NCI-H524 treated with DMSO at 0.1 percent for 48 hours (cell line): ENCODE data around the gene GALNT18.

Source experiments
- DNase-seq: peaks from one replicate; lab custom pipeline; 2025; lab: John Stamatoyannopoulos, UW

Gene GALNT18

GRCh38 chr11:11231763-11232162 lies 390.0 kb downstream of the GALNT18 start:
- DNase-seq = no peak

GRCh38 chr11:11230802-11231562 lies 390.8 kb downstream of the GALNT18 start:
- no peak for DNase-seq

DNA sequence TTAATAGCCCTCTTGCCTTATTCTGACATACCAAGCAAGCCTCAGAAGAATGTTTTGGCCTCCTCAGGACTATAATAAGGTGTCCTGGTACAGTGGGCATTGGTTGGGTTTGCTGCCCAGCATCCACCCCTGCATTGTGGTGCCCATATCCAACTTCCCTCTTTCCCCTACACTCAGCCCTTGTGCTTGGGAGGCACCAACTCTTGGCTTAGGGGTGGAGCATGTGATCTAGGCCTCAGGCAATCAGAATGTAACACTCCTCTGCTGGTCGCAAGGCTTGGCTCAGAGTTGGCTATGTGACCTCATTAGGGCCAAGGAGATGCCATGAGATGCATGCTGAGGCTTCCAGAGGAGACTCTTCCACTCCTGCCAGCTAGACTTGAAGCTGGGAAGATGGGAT lies 391.7 kb downstream of the GALNT18 start:
- no peak for DNase-seq

GRCh38 chr11:11229647-11230046 lies 392.2 kb downstream of the GALNT18 start:
- no peak for DNase-seq

GRCh38 chr11:11227296-11228085 lies 394.3 kb downstream of the GALNT18 start:
- DNase-seq = no peak
